Osteocyte (in vitro differentiated cells): ENCODE results near the gene PCBP2. TPM values are rescaled to one million over a fixed set of nuclear protein-coding genes. Genes with fewer than 3 reads are reported as not detected.

Experiments
- DNase-seq: peaks from one replicate; pipeline ENCODE4 v3.0.0; 2021; ENCODE audit warnings: mixed read lengths; ENCODE audit not compliant: unreplicated experiment; ENCODE audit errors: extremely low spot score
- H3K27ac Mint-ChIP-seq: one replicate; pipeline ENCODE4 v1.8.0; 2021; ENCODE audit warnings: mild to moderate bottlenecking, mixed read lengths; ENCODE audit not compliant: unreplicated experiment
- H3K27me3 Mint-ChIP-seq: one replicate; pipeline ENCODE4 v1.8.0; 2021; ENCODE audit warnings: mixed read lengths; ENCODE audit not compliant: unreplicated experiment
- H3K36me3 Mint-ChIP-seq: one replicate; pipeline ENCODE4 v1.8.0; 2021; ENCODE audit warnings: mixed read lengths; ENCODE audit not compliant: unreplicated experiment
- H3K4me1 Mint-ChIP-seq: one replicate; pipeline ENCODE4 v1.8.0; 2021; ENCODE audit warnings: mixed read lengths; ENCODE audit not compliant: unreplicated experiment
- H3K4me3 Mint-ChIP-seq: one replicate; pipeline ENCODE4 v1.8.0; 2021; ENCODE audit warnings: mild to moderate bottlenecking, moderate library complexity, mixed read lengths; ENCODE audit not compliant: unreplicated experiment
- H3K9me3 Mint-ChIP-seq: one replicate; pipeline ENCODE4 v1.8.0; 2021; ENCODE audit warnings: mixed read lengths; ENCODE audit not compliant: unreplicated experiment
- total RNA-seq: library from RNA; stranded (reverse); gene quantifications from 2 replicates; pipeline ENCODE4 v1.2.1, GENCODE V29; 2021
- TF ChIP-seq, protein P1 (sequence below): fragments of 200-600 bp; sonication (generic); IDR thresholded peaks from 2 replicates; pipeline ENCODE4 v1.5.0; 2021; ENCODE audit warnings: antibody characterized with exemption, mild to moderate bottlenecking, moderate library complexity

PCBP2 gene
- total RNA-seq, 1 donor from 2014 or later: 984 TPM

DNA sequence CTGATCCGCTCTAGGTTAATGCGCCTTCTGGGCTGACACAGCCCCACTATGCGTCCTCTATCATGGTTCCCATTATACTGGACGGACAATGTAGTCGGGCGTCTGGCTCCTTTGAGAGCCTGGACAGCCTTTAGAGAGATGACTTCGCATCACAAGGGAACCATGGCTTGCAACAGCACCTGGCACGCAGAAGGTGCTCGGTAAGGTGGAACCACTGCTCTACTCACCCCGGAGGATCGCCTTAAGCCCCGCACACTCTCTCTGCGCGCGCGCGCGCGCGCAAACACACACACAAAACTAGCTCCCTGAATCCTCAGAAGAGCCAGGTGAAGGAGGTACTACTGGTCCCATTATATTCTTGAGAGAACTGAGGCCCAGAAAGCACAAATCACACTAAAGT is 40.3 kb downstream of the PCBP2 start:
- Mint-ChIP-seq H3K4me1 (peaks cover 35% of the 10 kb centered on the region), H3K9me3 (no peaks in the 10 kb centered on the region), H3K27ac (peak overlapping the region; percentile 98), H3K4me3 (peak overlapping the region; percentile 87), H3K27me3 (no peaks in the 10 kb centered on the region), H3K36me3 (no peaks in the 10 kb centered on the region)
- TF ChIP-seq, protein P1, sequence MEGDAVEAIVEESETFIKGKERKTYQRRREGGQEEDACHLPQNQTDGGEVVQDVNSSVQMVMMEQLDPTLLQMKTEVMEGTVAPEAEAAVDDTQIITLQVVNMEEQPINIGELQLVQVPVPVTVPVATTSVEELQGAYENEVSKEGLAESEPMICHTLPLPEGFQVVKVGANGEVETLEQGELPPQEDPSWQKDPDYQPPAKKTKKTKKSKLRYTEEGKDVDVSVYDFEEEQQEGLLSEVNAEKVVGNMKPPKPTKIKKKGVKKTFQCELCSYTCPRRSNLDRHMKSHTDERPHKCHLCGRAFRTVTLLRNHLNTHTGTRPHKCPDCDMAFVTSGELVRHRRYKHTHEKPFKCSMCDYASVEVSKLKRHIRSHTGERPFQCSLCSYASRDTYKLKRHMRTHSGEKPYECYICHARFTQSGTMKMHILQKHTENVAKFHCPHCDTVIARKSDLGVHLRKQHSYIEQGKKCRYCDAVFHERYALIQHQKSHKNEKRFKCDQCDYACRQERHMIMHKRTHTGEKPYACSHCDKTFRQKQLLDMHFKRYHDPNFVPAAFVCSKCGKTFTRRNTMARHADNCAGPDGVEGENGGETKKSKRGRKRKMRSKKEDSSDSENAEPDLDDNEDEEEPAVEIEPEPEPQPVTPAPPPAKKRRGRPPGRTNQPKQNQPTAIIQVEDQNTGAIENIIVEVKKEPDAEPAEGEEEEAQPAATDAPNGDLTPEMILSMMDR: no peak
- DNase-seq: no peak

GRCh38 chr12:53492830-53493609 is 41.1 kb downstream of the PCBP2 start:
- Mint-ChIP-seq H3K4me3 (peak overlapping the region; percentile 87), H3K36me3 (no peaks in the 10 kb centered on the region), H3K27me3 (no peaks in the 10 kb centered on the region), H3K4me1 (peaks cover 37% of the 10 kb centered on the region), H3K27ac (peak overlapping the region; percentile 98), H3K9me3 (no peaks in the 10 kb centered on the region)
- peak; percentile 97 for DNase-seq
- TF ChIP-seq, protein P1: no peak

GRCh38 chr12:53493610-53494391 is 41.9 kb downstream of the PCBP2 start:
- DNase-seq: no peak
- Mint-ChIP-seq H3K4me3 (peak overlapping the region; percentile 87), H3K9me3 (no peaks in the 10 kb centered on the region), H3K4me1 (peaks cover 44% of the 10 kb centered on the region), H3K27me3 (no peaks in the 10 kb centered on the region), H3K36me3 (no peaks in the 10 kb centered on the region), H3K27ac (peak overlapping the region; percentile 98)
- TF ChIP-seq, protein P1: no peak

DNA sequence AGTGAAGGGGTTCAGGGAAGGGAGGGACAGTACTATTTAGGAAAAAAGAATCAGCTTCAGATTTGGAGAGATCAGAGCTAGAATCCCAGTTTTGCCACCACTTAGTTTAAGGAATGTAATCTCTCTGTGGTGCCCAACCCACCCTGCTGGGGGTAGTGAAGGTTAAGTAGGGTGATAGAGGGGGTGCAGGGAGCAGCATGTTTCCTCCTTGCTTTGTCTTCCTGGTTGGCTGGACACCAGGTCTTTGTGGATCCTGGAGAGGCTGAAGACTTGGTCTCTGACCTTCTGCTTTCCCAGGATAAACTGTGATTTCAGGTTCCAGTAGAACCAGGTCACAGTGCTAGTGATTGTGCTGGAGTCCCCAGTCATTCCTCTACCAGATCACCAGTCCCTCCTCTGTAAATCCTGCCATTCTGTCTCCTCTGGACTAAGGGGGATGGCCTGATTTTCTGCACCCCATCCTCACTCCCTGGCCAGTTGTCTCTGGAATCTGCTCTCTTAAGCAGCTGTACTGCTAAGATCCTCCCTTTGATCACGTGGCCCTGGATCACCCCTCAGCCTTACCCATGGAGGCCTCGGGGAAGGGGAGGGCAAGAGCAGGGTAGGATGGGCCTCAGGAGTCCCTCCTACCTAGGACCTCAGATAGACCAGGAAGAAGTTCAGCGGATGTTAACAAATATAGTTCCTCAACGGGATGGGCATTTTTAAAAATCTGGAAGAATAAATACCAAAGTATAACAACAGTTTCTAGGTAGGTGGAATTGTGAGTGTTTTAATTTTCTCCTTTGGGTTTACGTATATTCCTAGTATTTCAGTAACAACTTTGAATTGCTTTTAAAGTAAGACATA is 44.2 kb downstream of the PCBP2 start:
- Mint-ChIP-seq H3K4me1 (peaks cover 54% of the 10 kb centered on the region), H3K36me3 (no peaks in the 10 kb centered on the region), H3K27me3 (no peaks in the 10 kb centered on the region), H3K27ac (peak overlapping the region; percentile 70), H3K4me3 (peak overlapping the region; percentile 51), H3K9me3 (no peaks in the 10 kb centered on the region)
- TF ChIP-seq, protein P1: no peak
- DNase-seq: no peak
